Right atrium auricular region (tissue), 2 donors: Measurements from ENCODE around the gene IGSF9. TPM values are rescaled to one million over a fixed set of nuclear protein-coding genes. Genes with fewer than 3 reads are reported as not detected.
"Not testable (repeated sequence)": the region's sequence is repeated elsewhere in the genome, so short reads cannot be mapped to it uniquely, and the experiment has no call there.

Source experiments
- DNase-seq: peaks from one replicate; pipeline ENCODE4 v3.0.0-alpha.2; 2019; ENCODE audit warnings: low spot score
- H3K27ac ChIP-seq, 2 donors: fragments of 200-600 bp; sonication (generic); 1 replicate in 1 of 2; 2 replicates in 1 of 2; pipeline ENCODE4 v1.5.1; 2016 to 2019
- H3K27me3 ChIP-seq, 2 donors: fragments of 200-600 bp; sonication (generic); one replicate each; pipeline versions ENCODE4 v1.5.1 to v1.6.0; 2017 to 2019
- H3K36me3 ChIP-seq: fragments of 200-600 bp; sonication (generic); one replicate; pipeline ENCODE4 v1.5.1; 2016
- H3K4me1 ChIP-seq, 2 donors: fragments of 200-600 bp; sonication (generic); one replicate each; pipeline versions ENCODE4 v1.5.1 to v1.6.0; 2017 to 2019
- H3K4me3 ChIP-seq, 2 donors: fragments of 200-600 bp; sonication (generic); 1 replicate in 1 of 2; 2 replicates in 1 of 2; pipeline ENCODE4 v1.5.1; 2017 to 2019; ENCODE audit warnings: mild to moderate bottlenecking in 1 of 2, moderate library complexity in 1 of 2
- H3K9me3 ChIP-seq, 2 donors: fragments of 200-600 bp; sonication (generic); one replicate each; pipeline ENCODE4 v1.5.1; 2019
- total RNA-seq, 2 donors: library from RNA; depleted of rRNA; stranded (reverse); fragments of >200 nt; gene quantifications; one replicate each; pipeline ENCODE4 v1.1.0, GENCODE V29; 2016
- TF ChIP-seq, protein P1 (sequence below), 2 donors: fragments of 200-600 bp; sonication (generic); IDR thresholded peaks; one replicate each; pipeline ENCODE4 v1.5.1; 2019; ENCODE audit warnings: antibody characterized with exemption in 2 of 2

The IGSF9 gene
- total RNA-seq, 2 donors from 2014 or later, result 2.0 to 5.4 TPM

DNA sequence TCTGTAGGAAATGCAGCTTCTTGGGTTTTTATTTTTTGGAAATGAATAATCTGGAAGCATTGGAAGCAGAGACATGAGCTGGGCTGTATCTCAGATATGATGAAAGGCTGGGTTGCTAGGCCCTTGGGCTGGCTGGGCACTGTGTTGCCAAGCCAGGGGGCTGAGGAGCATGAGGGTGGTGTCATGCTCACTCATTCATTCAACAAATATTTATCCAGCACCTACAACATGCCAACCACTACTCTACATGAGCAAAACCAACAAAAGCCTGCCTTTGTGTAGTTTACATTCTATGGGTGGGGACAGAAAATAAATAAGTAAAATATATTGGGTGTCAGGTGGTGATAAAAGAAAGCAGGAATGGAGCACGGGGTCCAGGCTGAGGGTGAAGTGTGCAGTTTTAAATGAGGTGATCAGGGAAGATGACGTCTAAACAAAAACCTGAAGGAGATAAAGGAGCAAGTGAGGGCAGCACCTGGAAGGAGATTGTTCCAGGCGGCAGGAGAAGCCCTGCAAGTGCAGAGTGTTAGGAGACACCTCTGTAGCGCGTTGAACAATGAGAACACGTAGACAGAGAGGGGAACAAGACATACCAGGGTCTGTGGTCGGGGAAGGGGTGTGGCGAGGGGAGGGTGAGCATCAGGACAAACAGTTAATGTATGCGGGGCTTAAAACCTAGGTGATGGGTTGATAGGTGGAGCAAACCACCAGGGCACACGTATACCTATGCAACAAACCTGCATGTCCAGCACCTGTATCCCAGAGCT lies 31.0 kb downstream of the IGSF9 start:
- Histone ChIP-seq H3K4me1 (peaks cover 0 to 85% of the 10 kb centered on the region in 2 donors), H3K27ac (no peak overlapping the region), H3K9me3 (no peaks in the 10 kb centered on the region), H3K36me3 (peaks cover 29% of the 10 kb centered on the region), H3K27me3 (no peaks in the 10 kb centered on the region), H3K4me3 (no peak overlapping the region)
- no peak for DNase-seq
- TF ChIP-seq, protein P1, sequence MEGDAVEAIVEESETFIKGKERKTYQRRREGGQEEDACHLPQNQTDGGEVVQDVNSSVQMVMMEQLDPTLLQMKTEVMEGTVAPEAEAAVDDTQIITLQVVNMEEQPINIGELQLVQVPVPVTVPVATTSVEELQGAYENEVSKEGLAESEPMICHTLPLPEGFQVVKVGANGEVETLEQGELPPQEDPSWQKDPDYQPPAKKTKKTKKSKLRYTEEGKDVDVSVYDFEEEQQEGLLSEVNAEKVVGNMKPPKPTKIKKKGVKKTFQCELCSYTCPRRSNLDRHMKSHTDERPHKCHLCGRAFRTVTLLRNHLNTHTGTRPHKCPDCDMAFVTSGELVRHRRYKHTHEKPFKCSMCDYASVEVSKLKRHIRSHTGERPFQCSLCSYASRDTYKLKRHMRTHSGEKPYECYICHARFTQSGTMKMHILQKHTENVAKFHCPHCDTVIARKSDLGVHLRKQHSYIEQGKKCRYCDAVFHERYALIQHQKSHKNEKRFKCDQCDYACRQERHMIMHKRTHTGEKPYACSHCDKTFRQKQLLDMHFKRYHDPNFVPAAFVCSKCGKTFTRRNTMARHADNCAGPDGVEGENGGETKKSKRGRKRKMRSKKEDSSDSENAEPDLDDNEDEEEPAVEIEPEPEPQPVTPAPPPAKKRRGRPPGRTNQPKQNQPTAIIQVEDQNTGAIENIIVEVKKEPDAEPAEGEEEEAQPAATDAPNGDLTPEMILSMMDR (IDR thresholded peaks at IDR 0.05), result no peak

DNA sequence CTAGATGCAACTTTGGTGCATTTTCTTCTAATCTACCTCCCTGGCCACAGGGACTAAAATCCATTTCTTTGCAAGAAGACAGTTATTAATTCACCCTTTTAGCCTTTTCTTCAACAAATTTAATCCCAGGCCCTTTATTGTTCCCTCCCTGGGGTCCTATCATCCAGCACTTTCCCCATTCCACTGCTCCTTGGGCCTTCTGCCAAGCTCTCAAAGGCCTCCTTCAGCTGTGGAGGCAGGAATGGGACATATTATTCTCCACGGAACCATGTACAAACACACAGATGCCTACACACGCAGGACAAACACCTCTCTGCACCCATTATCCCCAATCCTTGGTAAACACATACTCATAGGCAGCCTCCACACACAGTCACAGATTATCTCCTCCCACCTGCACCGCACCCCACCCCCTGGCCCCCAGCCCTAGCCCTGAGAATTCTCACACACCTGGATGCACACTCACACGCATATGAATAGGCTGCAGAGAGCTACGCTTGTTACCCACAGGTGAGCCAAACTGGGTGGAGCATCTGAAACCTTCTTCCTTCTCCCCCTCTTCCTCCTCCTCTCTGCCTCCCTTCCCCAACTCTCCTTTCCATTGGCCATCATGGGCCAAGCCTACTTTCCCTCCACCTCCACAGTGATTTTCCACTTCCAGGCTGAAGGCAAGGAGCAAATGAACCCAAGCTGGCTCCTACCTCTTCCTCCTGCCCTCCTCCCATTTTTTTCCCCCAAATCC lies 31.8 kb downstream of the IGSF9 start:
- DNase-seq, result no peak
- H3K9me3 ChIP-seq, result no peaks in the 10 kb centered on the region
- peaks cover 21% of the 10 kb centered on the region for H3K36me3 ChIP-seq
- no peak overlapping the region for H3K27ac ChIP-seq
- H3K27me3 ChIP-seq, result no peaks in the 10 kb centered on the region
- TF ChIP-seq, protein P1 (IDR thresholded peaks at IDR 0.05), result no peak
- no peak overlapping the region for H3K4me3 ChIP-seq
- peaks cover 0 to 77% of the 10 kb centered on the region in 2 donors for H3K4me1 ChIP-seq

DNA sequence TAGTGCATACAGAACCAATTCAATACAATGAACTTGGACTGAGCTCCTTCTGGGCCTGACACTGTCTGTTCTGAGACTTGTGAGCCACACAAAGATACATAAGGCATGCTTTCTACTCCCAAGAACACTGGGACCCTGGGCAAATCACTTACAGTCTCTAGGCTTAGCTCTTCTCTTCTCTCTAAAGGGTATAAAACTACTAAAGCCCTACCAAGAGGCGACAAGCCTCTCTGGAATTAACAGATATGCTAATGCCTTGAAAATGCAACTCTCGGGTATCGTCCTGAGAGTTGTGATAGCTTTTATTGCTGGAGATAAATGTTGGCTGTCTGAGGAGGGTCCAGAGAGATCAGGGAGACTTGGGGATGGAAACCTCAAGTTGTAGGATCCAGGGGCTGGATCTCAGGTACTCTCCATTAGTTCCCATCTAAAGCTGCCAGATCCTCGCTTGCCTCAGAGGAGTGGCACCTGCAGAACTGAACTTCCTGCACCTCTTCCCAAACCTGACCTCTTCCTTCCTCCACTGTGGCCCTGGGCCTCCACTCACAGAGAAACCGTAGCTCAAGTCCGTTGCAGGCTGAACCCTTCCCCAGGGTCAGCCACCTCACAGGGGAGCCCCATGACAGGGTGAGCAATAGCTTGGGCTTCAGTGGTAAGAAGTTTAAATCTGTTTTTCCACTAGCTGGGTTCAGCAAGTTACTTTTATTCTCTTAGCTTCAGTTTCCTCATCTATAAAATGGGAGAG lies 33.9 kb downstream of the IGSF9 start:
- no peaks in the 10 kb centered on the region for H3K27me3 ChIP-seq
- no peak for DNase-seq
- TF ChIP-seq, protein P1 (IDR thresholded peaks at IDR 0.05), result no peak
- peaks cover 4% of the 10 kb centered on the region for H3K36me3 ChIP-seq
- H3K9me3 ChIP-seq, result no peaks in the 10 kb centered on the region
- H3K27ac ChIP-seq, result peak overlapping the region; percentile 8 to 37
- no peak overlapping the region for H3K4me3 ChIP-seq
- peaks cover 0 to 56% of the 10 kb centered on the region in 2 donors for H3K4me1 ChIP-seq

DNA sequence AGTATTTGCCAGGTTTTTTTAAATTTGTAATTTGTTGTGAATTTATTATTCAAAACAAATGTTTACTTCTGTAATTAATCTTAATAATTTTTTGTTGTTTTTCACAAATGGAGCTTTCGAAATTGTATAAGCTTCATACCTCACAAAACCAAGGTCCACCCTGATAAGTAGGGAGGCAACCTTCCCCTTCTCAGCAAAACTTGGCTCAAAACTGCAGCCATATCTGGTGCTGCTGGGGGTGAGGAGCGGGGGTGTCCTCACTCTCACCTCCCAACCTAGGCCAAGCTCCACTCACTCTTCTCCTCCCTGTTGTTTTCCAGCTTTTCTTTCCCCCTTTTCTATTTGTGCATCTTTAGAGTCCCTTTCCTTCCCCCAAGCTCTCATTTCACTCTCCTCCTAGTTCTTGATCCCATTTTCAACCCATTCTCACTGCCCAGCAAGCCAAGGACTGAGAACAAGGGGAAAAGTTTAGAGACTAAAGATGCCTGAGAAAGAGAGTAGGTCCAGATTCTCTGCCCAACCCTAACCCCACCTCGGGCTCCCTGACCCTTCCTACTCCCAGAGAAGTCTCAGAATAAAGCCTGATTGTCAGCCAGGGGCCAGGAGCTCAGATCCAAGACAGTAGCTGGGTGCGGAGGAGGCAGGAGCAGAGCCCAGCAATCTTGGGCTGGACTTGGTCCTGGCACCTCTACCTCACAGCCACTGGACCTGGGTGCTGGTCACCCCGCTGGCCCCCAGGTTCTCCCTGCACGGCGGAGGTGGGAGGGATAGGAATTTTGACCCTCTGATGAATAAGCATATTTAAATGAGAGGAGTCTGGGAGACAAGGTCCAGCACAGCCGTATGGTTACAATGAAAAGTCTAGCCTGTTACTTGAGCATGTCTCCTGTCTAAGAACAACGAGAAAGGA lies 37.1 kb downstream of the IGSF9 start:
- peaks cover 0 to 32% of the 10 kb centered on the region in 2 donors for H3K4me1 ChIP-seq
- DNase-seq, result no peak
- TF ChIP-seq, protein P1 (IDR thresholded peaks at IDR 0.05), result no peak
- no peaks in the 10 kb centered on the region for H3K36me3 ChIP-seq
- H3K27ac ChIP-seq, result no peak overlapping the region
- no peaks in the 10 kb centered on the region for H3K27me3 ChIP-seq
- H3K9me3 ChIP-seq, result no peaks in the 10 kb centered on the region
- no peak overlapping the region for H3K4me3 ChIP-seq

DNA sequence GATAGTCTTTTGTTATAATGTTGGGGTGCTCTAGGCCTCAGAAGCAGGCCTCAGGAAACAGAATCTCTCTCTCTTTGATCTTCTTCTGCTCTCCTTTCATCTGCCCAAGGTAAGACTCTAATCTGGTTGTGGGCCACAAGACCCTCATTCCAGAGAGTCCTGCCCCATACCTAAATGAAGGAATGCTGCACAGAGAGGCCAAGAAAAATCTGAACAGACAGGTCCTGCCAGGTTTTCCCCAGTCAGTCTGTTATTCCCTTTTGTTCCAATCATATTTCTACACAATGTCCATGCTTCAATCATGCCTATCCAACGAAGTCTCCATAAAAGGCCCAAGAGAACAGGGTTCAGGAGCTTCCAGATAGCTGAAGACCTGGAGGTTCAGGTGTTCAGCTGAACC lies 38.5 kb downstream of the IGSF9 start:
- no peaks in the 10 kb centered on the region for H3K27me3 ChIP-seq
- DNase-seq, result no peak
- no peak overlapping the region for H3K27ac ChIP-seq
- H3K36me3 ChIP-seq, result no peaks in the 10 kb centered on the region
- no peak overlapping the region for H3K4me3 ChIP-seq
- no peaks in the 10 kb centered on the region for H3K9me3 ChIP-seq
- TF ChIP-seq, protein P1 (IDR thresholded peaks at IDR 0.05), result no peak
- peaks cover 0 to 23% of the 10 kb centered on the region in 2 donors for H3K4me1 ChIP-seq

DNA sequence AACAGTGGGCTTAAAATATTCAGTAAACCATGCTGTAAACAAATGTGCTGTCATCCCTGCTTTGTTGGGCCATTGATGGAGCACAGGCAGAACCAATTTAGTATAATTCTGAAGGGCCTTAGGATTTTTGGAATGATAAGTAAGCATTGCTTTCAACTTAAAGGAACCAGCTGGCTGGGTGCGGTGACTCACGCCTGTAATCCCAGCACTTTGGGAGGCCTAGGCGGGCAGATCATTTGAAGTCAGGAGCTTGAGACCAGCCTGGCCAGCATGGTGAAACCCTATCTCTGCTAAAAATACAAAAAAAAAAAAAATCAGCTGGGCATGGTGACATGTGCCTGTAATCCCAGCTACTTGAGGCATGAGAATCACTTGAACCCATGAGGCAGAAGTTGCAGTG lies 41.4 kb downstream of the IGSF9 start:
- not testable (repeated sequence) for H3K27me3 ChIP-seq, H3K4me3 ChIP-seq, H3K9me3 ChIP-seq, H3K27ac ChIP-seq, DNase-seq, H3K36me3 ChIP-seq
- H3K4me1 ChIP-seq, result peaks cover 0 to 19% of the 10 kb centered on the region in 2 donors
